GM21526 (cell line): Measurements from ENCODE around the gene AJAP1.

ENCODE experiments used
- ATAC-seq: cut with Tn5 transposase; IDR thresholded peaks from one replicate; pipeline ENCODE4 v1.9.1; 2021; ENCODE audit warnings: moderate library complexity; ENCODE audit not compliant: unreplicated experiment, low FRiP score

Gene AJAP1

GRCh38 chr1:4699376-4700301 is 45.2 kb downstream of the AJAP1 start:
- no peak for ATAC-seq

- ATAC-seq = no peak
Observed at GRCh38 chr1:4700801-4701200, 46.4 kb downstream of the AJAP1 start.

DNA sequence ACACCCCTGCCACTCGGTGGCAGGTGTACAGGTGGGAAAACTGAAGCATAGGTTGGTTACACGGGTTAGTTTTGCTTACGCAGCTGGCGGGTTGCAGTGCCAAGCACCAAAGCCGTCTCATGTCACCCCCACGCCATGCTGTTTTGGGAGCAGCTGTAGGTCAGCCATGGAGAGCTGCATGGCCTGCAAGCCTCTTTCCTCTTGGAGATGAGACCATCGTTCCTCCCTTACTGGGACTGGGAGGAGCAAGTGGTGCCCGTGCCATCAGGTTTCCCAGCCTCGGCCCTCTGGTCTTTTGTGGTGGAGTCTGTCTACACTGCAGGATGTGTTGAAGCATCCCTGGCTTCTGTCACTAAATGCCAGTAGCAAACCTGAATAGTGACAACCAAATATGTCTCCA is 46.9 kb downstream of the AJAP1 start:
- ATAC-seq = no peak

DNA sequence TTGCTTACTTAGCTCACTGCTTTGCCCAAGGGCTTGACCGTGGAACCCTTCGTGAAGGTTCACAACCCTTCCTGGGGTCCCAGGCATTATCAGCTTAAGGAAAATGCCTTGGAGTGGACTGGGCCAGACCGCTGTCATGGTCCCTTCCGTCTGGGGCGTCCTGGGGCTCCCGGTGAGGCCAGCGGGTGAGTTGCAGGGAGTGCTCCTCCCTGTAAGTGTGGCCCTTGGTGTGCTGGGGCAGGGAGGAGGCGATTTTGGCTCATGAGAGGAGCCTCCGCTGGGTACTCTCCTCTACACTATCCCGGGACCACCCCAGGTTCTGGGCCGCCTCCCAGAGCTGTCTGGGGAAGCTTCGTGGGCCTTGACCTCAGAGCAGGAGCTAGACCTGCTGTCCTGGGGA is 48.1 kb downstream of the AJAP1 start:
- no peak for ATAC-seq

DNA sequence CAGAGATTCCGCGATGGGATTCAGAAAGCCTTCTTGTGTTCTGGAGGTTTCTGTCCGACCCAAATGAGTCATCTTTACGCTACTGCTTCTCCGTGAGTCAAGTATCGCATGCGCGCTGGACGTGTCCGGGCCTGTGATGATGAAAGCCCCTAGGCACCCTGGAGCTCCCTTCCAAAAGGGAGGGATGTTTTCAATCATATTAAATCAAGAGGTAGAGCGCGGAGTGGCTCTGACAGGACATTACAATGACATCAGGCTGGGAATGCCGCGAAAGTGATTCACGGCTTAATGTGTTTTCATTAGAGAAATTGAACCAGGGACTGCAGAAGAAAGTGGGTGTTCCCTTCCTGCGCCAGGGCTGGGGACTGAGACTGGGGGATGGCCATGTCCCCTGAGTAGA is 48.5 kb downstream of the AJAP1 start:
- ATAC-seq = no peak

DNA sequence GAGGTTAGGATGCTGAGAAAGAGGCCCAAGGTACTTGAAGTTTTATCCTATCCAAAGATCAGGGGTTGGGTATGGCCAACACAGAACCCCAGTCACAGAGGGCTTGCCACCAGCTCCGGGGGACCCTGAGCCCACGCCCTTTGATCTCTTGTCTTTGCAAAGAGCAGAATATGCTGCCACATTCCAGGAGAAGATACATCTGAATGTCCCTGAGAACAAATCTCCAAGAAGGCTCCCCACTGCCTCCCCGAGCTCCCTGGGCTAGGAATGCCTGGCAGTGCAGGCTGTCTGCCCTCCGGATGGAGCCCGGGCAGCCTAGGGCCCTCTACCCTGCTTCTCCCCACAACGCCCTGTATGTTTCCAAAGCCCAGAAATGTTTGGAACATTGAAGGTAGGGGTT is 49.2 kb downstream of the AJAP1 start:
- ATAC-seq = no peak

- ATAC-seq = no peak
Observed at GRCh38 chr1:4708840-4709507, 54.6 kb downstream of the AJAP1 start.

GRCh38 chr1:4709641-4710040 is 55.2 kb downstream of the AJAP1 start:
- ATAC-seq = no peak

DNA sequence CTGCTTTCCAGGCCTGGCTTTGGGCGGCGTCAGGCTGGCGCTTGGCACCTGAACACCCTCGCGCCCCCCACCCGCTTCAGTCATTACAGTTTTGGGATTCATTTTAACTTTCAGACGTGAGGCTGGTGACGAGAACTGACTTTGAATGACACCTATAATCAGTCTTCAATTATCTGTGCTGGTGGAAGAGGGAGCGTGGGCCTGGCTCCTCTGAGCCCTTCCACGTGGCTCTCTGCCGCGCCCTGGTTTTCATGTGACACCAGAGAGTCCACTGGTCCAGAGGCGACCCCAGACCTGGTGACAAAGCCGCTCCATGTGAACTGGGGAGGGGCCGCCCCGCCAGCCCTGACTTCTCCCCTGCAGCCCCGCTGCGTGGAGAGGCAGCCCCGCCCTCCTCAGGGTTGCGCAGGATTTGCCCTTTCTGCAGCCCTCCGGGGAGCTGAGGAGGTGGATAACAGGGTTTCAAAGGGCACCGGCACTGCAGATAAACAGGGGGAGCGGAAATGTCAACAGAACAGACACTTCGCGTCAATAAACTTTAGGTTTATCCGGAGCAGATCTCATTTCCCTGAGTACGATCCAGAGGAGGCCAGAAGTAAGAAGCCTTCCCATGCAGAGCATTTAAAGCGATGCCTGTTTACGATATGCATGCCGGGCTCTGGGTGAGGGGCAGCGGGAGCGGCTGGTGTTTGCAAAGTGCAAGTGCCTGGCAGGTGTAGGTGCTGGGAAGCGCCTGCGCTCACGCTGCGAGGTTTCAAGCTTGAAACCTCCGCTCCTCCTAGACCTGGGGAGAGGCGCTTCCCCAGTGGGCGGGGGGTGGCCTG is 56.4 kb downstream of the AJAP1 start:
- ATAC-seq = no peak

DNA sequence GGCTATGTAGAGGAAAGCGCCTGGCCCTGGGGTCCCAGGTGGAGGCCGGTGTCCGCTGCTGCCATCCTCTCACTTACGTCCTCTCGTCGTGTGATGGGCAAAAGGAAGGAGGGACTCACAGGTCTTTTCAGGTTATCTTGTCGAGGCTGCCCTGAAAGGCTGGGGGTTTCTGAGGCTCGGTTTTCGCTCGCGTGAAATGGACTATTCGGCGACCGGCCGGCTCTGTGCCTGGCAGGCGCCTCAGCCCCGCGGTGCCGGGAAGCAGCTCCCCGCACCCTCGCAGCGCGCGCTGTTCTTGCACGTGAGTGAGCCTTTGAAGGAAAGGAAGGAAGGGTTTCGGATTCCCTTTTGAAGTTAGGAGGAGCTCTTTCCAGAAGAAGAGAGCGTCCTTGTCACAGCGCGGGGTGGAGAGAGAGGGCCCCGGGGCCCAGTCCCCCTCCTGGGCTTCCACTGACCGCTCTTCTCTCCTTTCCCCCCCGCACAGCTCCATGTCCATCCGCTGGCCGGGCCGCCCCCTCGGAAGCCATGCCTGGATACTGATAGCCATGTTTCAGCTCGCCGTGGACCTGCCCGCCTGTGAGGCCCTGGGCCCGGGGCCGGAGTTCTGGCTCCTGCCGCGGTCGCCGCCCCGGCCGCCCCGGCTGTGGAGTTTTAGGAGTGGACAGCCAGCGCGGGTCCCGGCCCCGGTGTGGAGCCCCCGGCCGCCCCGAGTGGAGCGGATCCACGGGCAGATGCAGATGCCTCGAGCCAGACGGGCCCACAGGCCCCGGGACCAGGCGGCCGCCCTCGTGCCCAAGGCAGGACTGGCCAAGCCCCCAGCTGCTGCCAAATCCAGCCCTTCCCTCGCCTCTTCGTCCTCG is 57.2 kb downstream of the AJAP1 start:
- ATAC-seq = no peak

- no peak for ATAC-seq
Observed at GRCh38 chr1:4713669-4714068, 59.3 kb downstream of the AJAP1 start.

DNA sequence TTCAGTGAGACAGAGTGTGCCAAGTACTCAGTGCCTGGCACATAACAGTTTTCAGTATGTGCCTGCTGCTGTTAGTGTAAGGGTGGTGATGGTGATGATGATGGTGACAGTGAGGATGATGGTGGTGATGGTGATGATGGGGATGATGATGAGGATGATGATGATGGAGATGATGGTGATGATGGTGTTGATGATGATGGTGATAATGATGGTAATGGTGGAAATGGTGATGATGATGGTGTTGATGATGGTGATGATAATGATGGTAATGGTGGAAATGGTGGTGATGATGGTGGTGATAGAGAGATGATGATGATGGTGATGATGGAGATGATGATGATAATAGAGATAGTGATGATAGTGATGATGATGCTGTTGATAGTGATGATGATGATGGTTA is 62.0 kb downstream of the AJAP1 start:
- ATAC-seq = no peak

DNA sequence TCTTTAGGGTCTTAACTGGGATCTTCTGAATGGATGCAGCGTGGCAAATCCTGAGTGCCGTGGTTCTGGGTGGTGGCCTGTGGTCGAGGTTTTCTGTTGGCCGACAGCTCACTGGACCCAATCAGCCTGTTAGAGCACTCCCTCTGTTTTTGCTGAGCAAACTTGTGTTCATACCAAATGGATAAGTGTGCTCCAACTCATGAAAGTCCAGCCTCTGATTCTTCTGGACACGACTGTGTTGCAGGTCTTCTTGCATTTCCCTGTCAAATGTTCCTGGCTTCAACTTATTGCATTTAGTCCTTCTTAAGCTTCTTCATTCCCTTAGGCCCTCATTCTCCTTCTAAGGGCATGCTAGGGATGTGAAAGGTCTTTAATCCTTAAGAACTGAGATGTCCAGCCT is 63.7 kb downstream of the AJAP1 start:
- ATAC-seq = no peak

- no peak for ATAC-seq
Observed at GRCh38 chr1:4723106-4723505, 68.7 kb downstream of the AJAP1 start.

GRCh38 chr1:4724001-4724400 is 69.6 kb downstream of the AJAP1 start:
- no peak for ATAC-seq

- no peak for ATAC-seq
Observed at GRCh38 chr1:4724695-4725250, 70.4 kb downstream of the AJAP1 start.

GRCh38 chr1:4725416-4725815 is 71.0 kb downstream of the AJAP1 start:
- ATAC-seq = no peak

DNA sequence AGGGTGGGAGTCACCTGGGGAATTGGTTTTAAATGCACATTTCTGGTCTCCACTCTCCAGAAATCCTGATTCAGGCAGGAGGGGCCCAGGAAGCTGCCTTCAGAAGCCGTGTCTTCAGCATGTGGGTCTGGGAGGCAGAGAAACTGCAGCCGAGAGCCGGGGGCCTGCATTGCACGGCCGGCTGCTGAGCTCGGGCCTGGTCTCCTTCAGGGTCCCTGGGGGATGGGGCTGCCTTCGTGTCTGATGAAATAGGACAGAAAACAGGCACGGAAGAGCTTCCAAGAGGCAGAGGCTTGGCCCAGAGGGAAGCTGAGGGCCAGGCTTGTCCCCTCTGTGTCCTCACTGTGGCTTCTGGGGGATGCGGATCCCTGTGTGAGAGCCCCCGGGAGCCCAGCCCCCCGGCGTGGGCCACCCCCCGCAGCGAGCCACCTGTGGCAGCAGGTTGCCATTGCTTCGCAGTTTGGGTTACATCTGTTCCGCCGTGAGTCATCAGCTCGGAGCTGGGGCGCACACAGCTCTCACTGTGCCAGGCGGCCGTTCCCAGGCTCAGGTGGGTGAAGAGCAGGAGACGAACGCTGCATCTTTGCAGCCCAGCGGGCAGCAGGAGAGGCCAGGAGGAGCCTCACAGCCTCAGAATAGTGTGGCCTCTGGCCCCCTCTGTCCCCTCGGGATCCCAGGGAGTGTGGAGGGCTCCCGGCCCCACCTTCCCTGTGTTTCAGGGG is 72.4 kb downstream of the AJAP1 start:
- ATAC-seq = no peak
